Measurements from ENCODE around the gene CNTN4.

DNA sequence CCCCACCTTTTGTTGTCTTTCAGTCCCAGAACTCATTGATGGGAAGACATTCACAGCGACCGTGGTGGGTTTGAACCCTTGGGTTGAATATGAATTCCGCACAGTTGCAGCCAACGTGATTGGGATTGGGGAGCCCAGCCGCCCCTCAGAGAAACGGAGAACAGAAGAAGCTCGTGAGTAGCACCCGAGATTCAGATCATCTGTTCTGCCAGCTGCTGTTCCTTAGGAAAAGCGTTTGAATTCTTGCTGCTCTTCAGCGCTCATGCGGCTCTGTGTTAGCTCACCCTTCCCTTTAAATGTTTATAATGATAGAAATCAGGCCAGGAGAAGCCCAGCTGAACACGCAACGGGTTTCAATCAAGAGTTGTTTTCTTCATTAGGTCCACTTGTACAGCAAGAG lies 938.5 kb downstream of the CNTN4 start:
- no peak for TF ChIP-seq POLR2AphosphoS5 (IDR thresholded peaks at IDR 0.05)
- TF ChIP-seq, protein P1, sequence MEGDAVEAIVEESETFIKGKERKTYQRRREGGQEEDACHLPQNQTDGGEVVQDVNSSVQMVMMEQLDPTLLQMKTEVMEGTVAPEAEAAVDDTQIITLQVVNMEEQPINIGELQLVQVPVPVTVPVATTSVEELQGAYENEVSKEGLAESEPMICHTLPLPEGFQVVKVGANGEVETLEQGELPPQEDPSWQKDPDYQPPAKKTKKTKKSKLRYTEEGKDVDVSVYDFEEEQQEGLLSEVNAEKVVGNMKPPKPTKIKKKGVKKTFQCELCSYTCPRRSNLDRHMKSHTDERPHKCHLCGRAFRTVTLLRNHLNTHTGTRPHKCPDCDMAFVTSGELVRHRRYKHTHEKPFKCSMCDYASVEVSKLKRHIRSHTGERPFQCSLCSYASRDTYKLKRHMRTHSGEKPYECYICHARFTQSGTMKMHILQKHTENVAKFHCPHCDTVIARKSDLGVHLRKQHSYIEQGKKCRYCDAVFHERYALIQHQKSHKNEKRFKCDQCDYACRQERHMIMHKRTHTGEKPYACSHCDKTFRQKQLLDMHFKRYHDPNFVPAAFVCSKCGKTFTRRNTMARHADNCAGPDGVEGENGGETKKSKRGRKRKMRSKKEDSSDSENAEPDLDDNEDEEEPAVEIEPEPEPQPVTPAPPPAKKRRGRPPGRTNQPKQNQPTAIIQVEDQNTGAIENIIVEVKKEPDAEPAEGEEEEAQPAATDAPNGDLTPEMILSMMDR (IDR thresholded peaks at IDR 0.05), result no peak

Measured in breast epithelium (tissue), 3 donors.